GM12878 (cell line): ENCODE data around the gene SIDT1. TPM values are rescaled to one million over a fixed set of nuclear protein-coding genes. Genes with fewer than 3 reads are reported as not detected.

Experiments
- BHLHE40 ChIP-seq, 2 experiments: fragments of 450-650 bp in 1 of 2; IDR thresholded peaks; 2 replicates each; pipeline ENCODE4 v1.6.1; 2011 to 2017; ENCODE audit warnings: low read depth in 2 of 2, borderline replicate concordance in 1 of 2, improper control_type of control experiment in 1 of 2, low read length in 1 of 2, mild to moderate bottlenecking in 1 of 2
- CREB1 ChIP-seq: IDR thresholded peaks from 2 replicates; pipeline ENCODE4 v1.6.1; 2012; ENCODE audit warnings: low read depth, mild to moderate bottlenecking, inconsistent platforms
- FOXM1 ChIP-seq: IDR thresholded peaks from 2 replicates; pipeline ENCODE4 v1.6.1; 2012; ENCODE audit warnings: low read depth, mild to moderate bottlenecking, inconsistent platforms, low read length, moderate library complexity
- GABPA ChIP-seq: IDR thresholded peaks from 2 replicates; pipeline ENCODE4 v1.6.1; 2014; ENCODE audit warnings: antibody characterized with exemption, low read depth, mild to moderate bottlenecking, inconsistent platforms
- MTA3 ChIP-seq: IDR thresholded peaks from 2 replicates; pipeline ENCODE4 v1.6.1; 2012; ENCODE audit warnings: low read length, inconsistent platforms, borderline replicate concordance
- MYB ChIP-seq: fragments of 150-350 bp; IDR thresholded peaks from 2 replicates; pipeline ENCODE4 v1.6.1; 2014; ENCODE audit warnings: mild to moderate bottlenecking, low read depth, low read length, borderline replicate concordance
- NFYA ChIP-seq: IDR thresholded peaks from 2 replicates; pipeline ENCODE4 v1.6.1; 2011; ENCODE audit warnings: low read depth, mild to moderate bottlenecking, low read length, improper control_type of control experiment, borderline replicate concordance
- PAX5 ChIP-seq: IDR thresholded peaks from 2 replicates; pipeline ENCODE4 v1.6.1; 2011; ENCODE audit warnings: low read depth, low read length, borderline replicate concordance
- POLR2AphosphoS5 ChIP-seq: IDR thresholded peaks from 2 replicates; pipeline ENCODE4 v1.6.1; 2011; ENCODE audit warnings: mild to moderate bottlenecking, low read length, inconsistent platforms
- SPI1 ChIP-seq: IDR thresholded peaks from 2 replicates; pipeline ENCODE4 v1.6.1; 2011; ENCODE audit warnings: low read depth, mild to moderate bottlenecking, low read length, moderate library complexity, borderline replicate concordance; ENCODE audit not compliant: insufficient read depth
- TAF1 ChIP-seq: IDR thresholded peaks from 2 replicates; pipeline ENCODE4 v1.6.1; 2011; ENCODE audit warnings: mild to moderate bottlenecking, low read depth, low read length, borderline replicate concordance
- TBL1XR1 ChIP-seq: IDR thresholded peaks from 2 replicates; pipeline ENCODE4 v1.6.1; 2012; ENCODE audit warnings: low read depth, low read length, improper control_type of control experiment
- YY1 ChIP-seq: IDR thresholded peaks from 2 replicates; pipeline ENCODE4 v1.6.1; 2011; ENCODE audit warnings: low read depth, mild to moderate bottlenecking, low read length
- ZNF384 ChIP-seq: IDR thresholded peaks from 2 replicates; pipeline ENCODE4 v1.6.1; 2012; ENCODE audit warnings: low read depth, mild to moderate bottlenecking, low read length, improper control_type of control experiment, borderline replicate concordance
- polyA plus RNA-seq, 11 experiments: library from polyadenylated mRNA; depleted of rRNA in 4 of 11; unstranded in 6 of 11; stranded (reverse) in 5 of 11; fragments of >200 nt; fragmentation: Nextera tagmentation in 4 of 11; fragmentation: Illumina TruSeq in 1 of 11; extraction: Ambion mirVana in 4 of 11; extraction: Trizol in 1 of 11; gene quantifications; 1 replicate in 1 of 11; 2 replicates in 10 of 11; pipeline versions ENCODE4 v1.2.1 to v1.2.3, GENCODE V29; 2011 to 2016; ENCODE audit warnings: inconsistent platforms in 2 of 11, missing spikeins in 2 of 11, low read depth in 1 of 11
- total RNA-seq, 4 experiments: library from RNA; depleted of rRNA in 3 of 4; stranded (reverse); fragments of >200 nt in 3 of 4; fragmentation: Illumina TruSeq in 1 of 4; extraction: Trizol in 1 of 4; gene quantifications; 2 replicates each; pipeline versions ENCODE4 v1.2.1 to v1.2.3, GENCODE V29; 2013 to 2021
- TF ChIP-seq, protein P1 (sequence below): fragments of 450-650 bp; formaldehyde crosslinking; IDR thresholded peaks from 2 replicates; pipeline ENCODE4 v1.4.0; 2020; ENCODE audit warnings: mild to moderate bottlenecking, moderate library complexity
- TF ChIP-seq, protein P2 (sequence below): fragments of 450-650 bp; IDR thresholded peaks from 2 replicates; pipeline ENCODE4 v1.6.1; 2017; ENCODE audit warnings: low read depth, mild to moderate bottlenecking, moderate library complexity
- TF ChIP-seq, protein P3 (sequence below): fragments of 450-650 bp; IDR thresholded peaks from 2 replicates; pipeline ENCODE4 v1.6.1; 2017; ENCODE audit warnings: mild to moderate bottlenecking, moderate library complexity

The SIDT1 gene
- total and polyA plus RNA-seq, 10 of the 15 experiments (the other 5 are each of a cell fraction or from before 2014, with no cell fraction given): 3.0 to 45.0 (median 26.6) TPM

DNA sequence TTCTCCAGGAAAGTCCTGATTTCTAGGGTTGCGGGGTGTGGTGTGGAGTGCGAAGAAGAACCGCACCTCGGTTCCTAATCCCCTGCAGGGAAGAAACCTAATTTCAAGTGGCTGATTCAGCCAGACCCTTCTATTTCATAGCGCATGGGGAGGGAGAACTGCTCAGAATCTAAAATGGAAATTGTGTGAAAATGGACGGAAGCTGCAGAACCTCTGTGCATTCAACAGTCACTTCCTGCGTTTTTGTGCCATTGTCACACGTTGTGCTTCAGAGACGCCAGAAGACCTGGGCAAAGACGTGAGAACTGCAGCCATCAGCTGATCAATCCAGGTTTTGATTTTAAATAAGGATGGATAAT is 1.2 kb downstream of the SIDT1 start (continued):
- TF ChIP-seq POLR2AphosphoS5 (0 out of 2 replicates have a peak, but pooled peaks have one; percentile 10), CREB1 (peak; percentile 58; the same call in 1 of the 2 replicates), MTA3 (0 out of 2 replicates have a peak, but pooled peaks have one; percentile 46), ZNF384 (no peak), FOXM1 (peak; percentile 22; the same call in 1 of the 2 replicates), TAF1 (peak; percentile 52; the same call in 1 of the 2 replicates), NFYA (no peak), MYB (0 out of 2 replicates have a peak, but pooled peaks have one; percentile 17), TBL1XR1 (no peak), GABPA (0 out of 2 replicates have a peak, but pooled peaks have one; percentile 35), BHLHE40 (IDR thresholded peaks at IDR 0.05; ENCODE audit: borderline replicate concordance in 1 of 2, low read depth in 2 of 2, low read length in 1 of 2) (0 out of 4 replicates have a peak, but pooled peaks of 1 of the 2 experiments have one; percentile 5), YY1 (peak; percentile 83), PAX5 (no peak), SPI1 (peak; percentile 10; the same call in 1 of the 2 replicates)
- TF ChIP-seq, protein P1, sequence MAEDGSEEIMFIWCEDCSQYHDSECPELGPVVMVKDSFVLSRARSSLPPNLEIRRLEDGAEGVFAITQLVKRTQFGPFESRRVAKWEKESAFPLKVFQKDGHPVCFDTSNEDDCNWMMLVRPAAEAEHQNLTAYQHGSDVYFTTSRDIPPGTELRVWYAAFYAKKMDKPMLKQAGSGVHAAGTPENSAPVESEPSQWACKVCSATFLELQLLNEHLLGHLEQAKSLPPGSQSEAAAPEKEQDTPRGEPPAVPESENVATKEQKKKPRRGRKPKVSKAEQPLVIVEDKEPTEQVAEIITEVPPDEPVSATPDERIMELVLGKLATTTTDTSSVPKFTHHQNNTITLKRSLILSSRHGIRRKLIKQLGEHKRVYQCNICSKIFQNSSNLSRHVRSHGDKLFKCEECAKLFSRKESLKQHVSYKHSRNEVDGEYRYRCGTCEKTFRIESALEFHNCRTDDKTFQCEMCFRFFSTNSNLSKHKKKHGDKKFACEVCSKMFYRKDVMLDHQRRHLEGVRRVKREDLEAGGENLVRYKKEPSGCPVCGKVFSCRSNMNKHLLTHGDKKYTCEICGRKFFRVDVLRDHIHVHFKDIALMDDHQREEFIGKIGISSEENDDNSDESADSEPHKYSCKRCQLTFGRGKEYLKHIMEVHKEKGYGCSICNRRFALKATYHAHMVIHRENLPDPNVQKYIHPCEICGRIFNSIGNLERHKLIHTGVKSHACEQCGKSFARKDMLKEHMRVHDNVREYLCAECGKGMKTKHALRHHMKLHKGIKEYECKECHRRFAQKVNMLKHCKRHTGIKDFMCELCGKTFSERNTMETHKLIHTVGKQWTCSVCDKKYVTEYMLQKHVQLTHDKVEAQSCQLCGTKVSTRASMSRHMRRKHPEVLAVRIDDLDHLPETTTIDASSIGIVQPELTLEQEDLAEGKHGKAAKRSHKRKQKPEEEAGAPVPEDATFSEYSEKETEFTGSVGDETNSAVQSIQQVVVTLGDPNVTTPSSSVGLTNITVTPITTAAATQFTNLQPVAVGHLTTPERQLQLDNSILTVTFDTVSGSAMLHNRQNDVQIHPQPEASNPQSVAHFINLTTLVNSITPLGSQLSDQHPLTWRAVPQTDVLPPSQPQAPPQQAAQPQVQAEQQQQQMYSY (CRISPR knock-in tag): no peak
- TF ChIP-seq, protein P2, sequence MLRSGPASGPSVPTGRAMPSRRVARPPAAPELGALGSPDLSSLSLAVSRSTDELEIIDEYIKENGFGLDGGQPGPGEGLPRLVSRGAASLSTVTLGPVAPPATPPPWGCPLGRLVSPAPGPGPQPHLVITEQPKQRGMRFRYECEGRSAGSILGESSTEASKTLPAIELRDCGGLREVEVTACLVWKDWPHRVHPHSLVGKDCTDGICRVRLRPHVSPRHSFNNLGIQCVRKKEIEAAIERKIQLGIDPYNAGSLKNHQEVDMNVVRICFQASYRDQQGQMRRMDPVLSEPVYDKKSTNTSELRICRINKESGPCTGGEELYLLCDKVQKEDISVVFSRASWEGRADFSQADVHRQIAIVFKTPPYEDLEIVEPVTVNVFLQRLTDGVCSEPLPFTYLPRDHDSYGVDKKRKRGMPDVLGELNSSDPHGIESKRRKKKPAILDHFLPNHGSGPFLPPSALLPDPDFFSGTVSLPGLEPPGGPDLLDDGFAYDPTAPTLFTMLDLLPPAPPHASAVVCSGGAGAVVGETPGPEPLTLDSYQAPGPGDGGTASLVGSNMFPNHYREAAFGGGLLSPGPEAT: 0 out of 2 replicates have a peak, but pooled peaks have one; percentile 43
- TF ChIP-seq, protein P3, sequence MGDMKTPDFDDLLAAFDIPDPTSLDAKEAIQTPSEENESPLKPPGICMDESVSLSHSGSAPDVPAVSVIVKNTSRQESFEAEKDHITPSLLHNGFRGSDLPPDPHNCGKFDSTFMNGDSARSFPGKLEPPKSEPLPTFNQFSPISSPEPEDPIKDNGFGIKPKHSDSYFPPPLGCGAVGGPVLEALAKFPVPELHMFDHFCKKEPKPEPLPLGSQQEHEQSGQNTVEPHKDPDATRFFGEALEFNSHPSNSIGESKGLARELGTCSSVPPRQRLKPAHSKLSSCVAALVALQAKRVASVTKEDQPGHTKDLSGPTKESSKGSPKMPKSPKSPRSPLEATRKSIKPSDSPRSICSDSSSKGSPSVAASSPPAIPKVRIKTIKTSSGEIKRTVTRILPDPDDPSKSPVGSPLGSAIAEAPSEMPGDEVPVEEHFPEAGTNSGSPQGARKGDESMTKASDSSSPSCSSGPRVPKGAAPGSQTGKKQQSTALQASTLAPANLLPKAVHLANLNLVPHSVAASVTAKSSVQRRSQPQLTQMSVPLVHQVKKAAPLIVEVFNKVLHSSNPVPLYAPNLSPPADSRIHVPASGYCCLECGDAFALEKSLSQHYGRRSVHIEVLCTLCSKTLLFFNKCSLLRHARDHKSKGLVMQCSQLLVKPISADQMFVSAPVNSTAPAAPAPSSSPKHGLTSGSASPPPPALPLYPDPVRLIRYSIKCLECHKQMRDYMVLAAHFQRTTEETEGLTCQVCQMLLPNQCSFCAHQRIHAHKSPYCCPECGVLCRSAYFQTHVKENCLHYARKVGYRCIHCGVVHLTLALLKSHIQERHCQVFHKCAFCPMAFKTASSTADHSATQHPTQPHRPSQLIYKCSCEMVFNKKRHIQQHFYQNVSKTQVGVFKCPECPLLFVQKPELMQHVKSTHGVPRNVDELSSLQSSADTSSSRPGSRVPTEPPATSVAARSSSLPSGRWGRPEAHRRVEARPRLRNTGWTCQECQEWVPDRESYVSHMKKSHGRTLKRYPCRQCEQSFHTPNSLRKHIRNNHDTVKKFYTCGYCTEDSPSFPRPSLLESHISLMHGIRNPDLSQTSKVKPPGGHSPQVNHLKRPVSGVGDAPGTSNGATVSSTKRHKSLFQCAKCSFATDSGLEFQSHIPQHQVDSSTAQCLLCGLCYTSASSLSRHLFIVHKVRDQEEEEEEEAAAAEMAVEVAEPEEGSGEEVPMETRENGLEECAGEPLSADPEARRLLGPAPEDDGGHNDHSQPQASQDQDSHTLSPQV: no peak
